ENCODE results near the gene DENND2D. TPM values are rescaled to one million over a fixed set of nuclear protein-coding genes. Genes with fewer than 3 reads are reported as not detected.

Gene DENND2D
- total and polyA plus RNA-seq, 10 of the 15 experiments (the other 5 are each of a cell fraction or from before 2014, with no cell fraction given), result 149 to 375 (median 172) TPM

DNA sequence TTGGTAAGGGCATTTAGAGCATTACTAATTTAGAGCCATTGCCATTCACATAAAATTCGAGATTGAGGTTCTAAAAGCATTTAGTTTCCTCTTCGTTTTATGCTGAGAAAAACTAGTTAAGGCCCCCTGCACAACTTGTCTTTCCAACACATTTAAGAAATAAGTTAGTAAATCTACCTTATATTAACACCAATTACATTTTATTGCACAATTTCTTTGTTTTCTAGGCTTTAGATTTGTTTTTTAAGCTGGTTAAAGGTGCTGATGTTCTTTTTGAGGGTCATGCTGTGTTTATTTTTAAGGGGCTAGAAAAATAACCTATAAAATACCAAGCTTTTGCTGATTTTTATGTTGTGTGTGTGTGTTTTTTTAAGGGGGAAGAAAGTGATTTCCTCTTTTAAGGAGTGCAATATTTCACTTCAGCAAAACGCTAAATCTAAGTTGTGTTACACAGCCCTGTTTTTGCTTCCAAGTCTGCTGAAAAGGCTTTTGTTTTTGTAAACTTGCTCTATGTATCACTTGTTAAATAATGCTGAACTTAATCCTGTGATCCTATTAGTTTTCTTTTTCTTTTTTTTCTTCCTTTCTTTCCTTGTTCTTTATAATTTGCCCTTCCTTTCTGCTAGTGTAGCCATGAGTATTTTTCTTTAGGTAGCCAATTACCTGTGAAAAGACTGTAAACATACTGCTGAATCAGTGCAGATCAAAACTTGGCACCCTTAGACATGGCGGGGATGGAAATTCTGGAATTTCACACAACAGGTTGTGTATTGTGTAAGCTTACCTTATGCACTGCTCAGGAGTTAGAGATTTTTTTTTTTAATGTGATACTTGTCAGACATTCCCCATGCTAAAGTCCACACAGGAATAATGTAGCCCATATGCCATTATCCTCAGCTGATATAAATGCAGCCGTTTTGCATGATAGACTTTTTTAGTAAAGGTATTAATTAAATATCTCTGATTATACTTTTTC is 58.9 kb downstream of the DENND2D start:
- FAIRE-seq, result no peak
- SMC1A ChIA-PET (ENCODE audit: uncharacterized antibody, unreplicated experiment), result interaction anchor here (0.7 to 13.3 kb wide), 18 partner anchors 8 to 268 kb away, joined by 3 to 164 read pairs (median 6); no protein-coding TSS in a partner anchor
- POLR2A ChIA-PET, result interaction anchor here (0.6 to 9.1 kb wide), 12 partner anchors 8 to 270 kb away, joined by 3 to 62 read pairs (median 12); no protein-coding TSS in a partner anchor
- no TSS peak for BruUV-seq (replicated peaks)
- Histone ChIP-seq H3K9me3 (replicated peaks; ENCODE audit: control insufficient read depth, insufficient read depth, low read length) (no peaks in the 10 kb centered on the region), H3K27ac (ENCODE audit: control insufficient read depth, insufficient read depth) (peak overlapping the region; percentile 89), H3K27me3 (replicated peaks in 1 of 2; ENCODE audit: control insufficient read depth in 2 of 2, insufficient read depth in 2 of 2, low read length in 1 of 2) (no peaks in the 10 kb centered on the region), H2AFZ (ENCODE audit: control insufficient read depth, low read depth, low read length) (no peak overlapping the region), H3K36me3 (ENCODE audit: control insufficient read depth in 2 of 2, insufficient read depth in 2 of 2, low read length in 1 of 2) (peaks cover 0 to 3% of the 10 kb centered on the region in 2 experiments; a peak in 1 of 4 replicates), H3K9ac (ENCODE audit: control insufficient read depth, insufficient read depth, low read length) (peak overlapping the region; percentile 93), H4K20me1 (ENCODE audit: control insufficient read depth, insufficient read depth) (no peaks in the 10 kb centered on the region), H3K4me3 (peak overlapping the region; percentile 95), H3K79me2 (ENCODE audit: control insufficient read depth, insufficient read depth, low read length) (peaks cover 91% of the 10 kb centered on the region), H3K4me2 (ENCODE audit: control insufficient read depth, insufficient read depth) (peak overlapping the region; percentile 91), H3K4me1 (ENCODE audit: control insufficient read depth, insufficient read depth, low read length) (peaks cover 11% of the 10 kb centered on the region)
- in situ Hi-C loops (cut with MboI), result no loop called here
- CTCF ChIA-PET, result interaction anchor here (0.7 to 7.4 kb wide), 12 partner anchors 10 to 193 kb away, joined by 3 to 36 read pairs (median 4); partner anchors contain the start of gene DENND2D
- no peak for TF ChIP-seq NR2F1 (conservative IDR thresholded peaks at IDR 0.05)
- TF ChIP-seq EP300 (IDR thresholded peaks at IDR 0.05; ENCODE audit: borderline replicate concordance in 1 of 2, control insufficient read depth in 1 of 2, low read depth in 2 of 2, low read length in 2 of 2), result no peak
- no peak for TF ChIP-seq TBL1XR1 (IDR thresholded peaks at IDR 0.05; ENCODE audit: low read depth, low read length)
- TF ChIP-seq NR2C2 (IDR thresholded peaks at IDR 0.05; ENCODE audit: borderline replicate concordance, control insufficient read depth, insufficient read length, low read depth), result no peak
- TF ChIP-seq ZNF207 (IDR thresholded peaks at IDR 0.05; ENCODE audit: borderline replicate concordance), result no peak
- peak; percentile 38; the same call in 1 of the 2 replicates for TF ChIP-seq SPI1 (IDR thresholded peaks at IDR 0.05; ENCODE audit: borderline replicate concordance, insufficient read depth, low read depth, low read length)
- ATAC-seq, result no peak
- intact Hi-C loops (cut with micrococcal nuclease; ENCODE audit: unreplicated experiment), result loop anchor here (2.0 to 10.0 kb wide), 4 partner anchors 79 to 613 kb away; partner anchors contain the start of genes CD53 and DDX20
- RAD21 ChIA-PET (ENCODE audit: unreplicated experiment), result interaction anchor here (0.6 to 7.9 kb wide), 14 partner anchors 9 to 111 kb away, joined by 3 to 109 read pairs (median 4); no protein-coding TSS in a partner anchor
- no peak for DNase-seq (ENCODE audit: low read depth, low spot score)
- WGBS (ENCODE audit: insufficient coverage, insufficient replicate concordance, low lambda C conversion rate, missing lambda C conversion rate), result 14% methylated on average over 5 of the region's 5 CpGs
